A673 (cell line): Measurements from ENCODE around the gene ACMSD.
"Not testable (repeated sequence)": the region's sequence is repeated elsewhere in the genome, so short reads cannot be mapped to it uniquely, and the experiment has no call there.

ENCODE experiments used
- CTCF ChIP-seq: fragments of 300-800, 200-600 bp; sonication (generic); conservative IDR thresholded peaks from 2 replicates; pipeline ENCODE4 v1.5.1; 2017; ENCODE audit warnings: low read depth, mild to moderate bottlenecking, antibody characterized with exemption, low read length, moderate library complexity, mixed read lengths
- EZH2 ChIP-seq: fragments of 200-600 bp; sonication (generic); IDR thresholded peaks from 2 replicates; pipeline ENCODE4 v1.6.1; 2017; ENCODE audit warnings: borderline replicate concordance, low read depth, mild to moderate bottlenecking, mixed read lengths, antibody characterized with exemption, low read length; ENCODE audit not compliant: poor library complexity, severe bottlenecking

DNA sequence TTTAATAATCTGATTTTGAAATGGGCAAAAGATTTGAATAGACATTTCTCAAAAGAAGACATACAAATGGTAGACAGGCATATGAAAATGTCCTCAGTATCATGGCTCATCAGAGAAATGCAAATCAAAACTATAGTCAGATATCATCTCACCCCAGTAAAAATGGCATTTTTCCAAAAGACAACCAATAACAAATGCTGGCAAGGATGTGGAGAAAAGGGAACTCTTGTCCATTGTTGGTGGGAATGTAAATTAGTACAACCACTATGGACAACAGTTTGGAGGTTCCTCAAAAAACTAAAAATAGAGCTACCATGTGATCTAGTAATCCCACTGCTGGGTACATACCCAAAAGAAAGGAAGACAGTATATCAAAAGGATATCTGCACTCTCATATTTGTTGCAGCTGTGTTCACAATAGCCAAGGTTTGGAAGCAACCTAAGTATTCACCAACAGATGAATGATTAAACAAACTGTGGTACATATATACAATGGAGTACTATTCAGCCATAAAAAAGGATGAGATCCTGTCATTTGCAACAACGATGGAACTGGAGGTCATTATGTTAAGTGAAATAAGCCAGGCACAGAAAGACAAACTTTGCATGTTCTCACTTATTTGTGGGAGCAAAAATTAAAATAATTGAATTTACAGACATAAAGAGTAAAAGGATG is 69.2 kb downstream of the ACMSD start:
- TF ChIP-seq EZH2, CTCF: not testable (repeated sequence)
